NB4 (cell line): Measurements from ENCODE around the gene ZNF169.

Experiments
- MYC ChIP-seq: IDR thresholded peaks from 2 replicates; pipeline ENCODE4 v1.6.1; 2011; ENCODE audit warnings: low read depth, low read length
- POLR2A ChIP-seq: IDR thresholded peaks from 2 replicates; pipeline ENCODE4 v1.6.1; 2011; ENCODE audit warnings: mild to moderate bottlenecking; ENCODE audit not compliant: insufficient read length; ENCODE audit errors: extremely low read depth
- TF ChIP-seq, protein P1 (sequence below): IDR thresholded peaks from one replicate; pipeline ENCODE4 v1.5.1; 2012; ENCODE audit warnings: low read depth, low read length

DNA sequence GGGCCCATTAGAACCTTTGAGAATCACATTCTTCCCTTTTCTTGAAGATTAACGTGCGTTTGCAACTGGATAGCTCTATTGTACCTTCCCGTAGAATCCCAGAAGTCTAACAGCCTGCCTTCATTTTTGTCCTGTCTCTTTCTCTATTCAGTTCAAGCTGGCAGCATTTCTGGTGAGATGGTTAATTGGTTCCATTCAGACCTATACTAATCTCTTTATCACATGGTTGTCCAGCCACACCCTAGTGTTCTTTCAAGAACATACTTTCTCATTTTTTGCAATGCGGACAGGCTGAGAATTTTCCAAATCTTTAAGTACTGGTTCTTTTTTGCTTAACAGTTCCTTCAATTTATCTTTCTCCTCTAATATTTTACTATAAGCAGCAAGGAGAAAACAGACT is 43.3 kb downstream of the ZNF169 start:
- TF ChIP-seq, protein P1, sequence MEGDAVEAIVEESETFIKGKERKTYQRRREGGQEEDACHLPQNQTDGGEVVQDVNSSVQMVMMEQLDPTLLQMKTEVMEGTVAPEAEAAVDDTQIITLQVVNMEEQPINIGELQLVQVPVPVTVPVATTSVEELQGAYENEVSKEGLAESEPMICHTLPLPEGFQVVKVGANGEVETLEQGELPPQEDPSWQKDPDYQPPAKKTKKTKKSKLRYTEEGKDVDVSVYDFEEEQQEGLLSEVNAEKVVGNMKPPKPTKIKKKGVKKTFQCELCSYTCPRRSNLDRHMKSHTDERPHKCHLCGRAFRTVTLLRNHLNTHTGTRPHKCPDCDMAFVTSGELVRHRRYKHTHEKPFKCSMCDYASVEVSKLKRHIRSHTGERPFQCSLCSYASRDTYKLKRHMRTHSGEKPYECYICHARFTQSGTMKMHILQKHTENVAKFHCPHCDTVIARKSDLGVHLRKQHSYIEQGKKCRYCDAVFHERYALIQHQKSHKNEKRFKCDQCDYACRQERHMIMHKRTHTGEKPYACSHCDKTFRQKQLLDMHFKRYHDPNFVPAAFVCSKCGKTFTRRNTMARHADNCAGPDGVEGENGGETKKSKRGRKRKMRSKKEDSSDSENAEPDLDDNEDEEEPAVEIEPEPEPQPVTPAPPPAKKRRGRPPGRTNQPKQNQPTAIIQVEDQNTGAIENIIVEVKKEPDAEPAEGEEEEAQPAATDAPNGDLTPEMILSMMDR: no peak
- no peak for TF ChIP-seq MYC
- no peak for TF ChIP-seq POLR2A
